Posterior cingulate gyrus (tissue), 11 donors: ENCODE measurements around the gene CLEC18B.
"Not testable (repeated sequence)": the region's sequence is repeated elsewhere in the genome, so short reads cannot be mapped to it uniquely, and the experiment has no call there.

ENCODE experiments used
- DNase-seq, 10 donors: peaks; one replicate each; pipeline versions ENCODE4 v3.0.0 to v3.0.0-alpha.2; 2020 to 2021; ENCODE audit warnings: mixed read lengths in 3 of 10
- intact Hi-C: fragments of 100-400 bp; cut with DNase I; formaldehyde crosslinking; loops from one replicate; pipeline ENCODE4 v1.15.1; 2023

Gene CLEC18B

DNA sequence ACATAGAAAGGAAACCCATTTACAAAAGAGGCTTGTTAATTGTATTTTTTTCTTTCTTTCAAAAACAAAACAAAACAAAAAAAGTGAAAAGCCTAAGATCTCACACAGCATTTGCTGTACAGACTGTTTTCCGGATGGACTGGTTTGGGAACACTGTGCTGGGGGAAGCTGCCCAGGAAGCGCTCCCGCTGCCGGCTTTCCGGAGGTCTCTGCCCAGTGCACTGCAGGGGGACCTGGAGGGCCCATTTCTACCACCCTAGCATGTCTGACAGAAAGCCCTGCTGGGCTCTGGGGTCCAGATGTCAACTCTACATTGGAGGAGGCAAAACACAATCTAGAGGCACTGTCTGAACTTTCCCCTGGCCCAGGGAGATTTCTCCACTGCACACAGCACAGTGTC is 26.3 kb upstream of the CLEC18B start:
- intact Hi-C loops, result no loop called here
- DNase-seq, result no peak

DNA sequence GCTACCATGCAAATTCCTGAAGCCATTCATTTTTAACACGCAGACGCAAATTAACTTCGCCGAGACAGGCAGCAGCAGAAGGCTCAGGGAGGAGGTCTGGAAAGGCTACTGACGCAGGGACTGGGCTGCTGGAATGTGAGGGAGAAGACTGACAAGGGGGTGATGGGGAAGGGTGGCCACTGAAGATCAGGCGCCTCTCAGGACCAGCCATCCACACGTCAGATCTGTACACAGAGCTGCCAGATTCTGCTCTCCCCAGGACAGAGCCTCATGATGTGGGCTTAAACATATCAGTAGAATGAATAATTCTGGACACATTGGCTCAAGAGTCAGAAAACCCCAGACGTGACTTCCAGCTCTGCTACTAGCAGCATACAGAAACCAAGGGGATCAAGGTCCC is 25.6 kb upstream of the CLEC18B start:
- intact Hi-C loops, result no loop called here
- peak in 1 of 10 donors; percentile 21 for DNase-seq

DNA sequence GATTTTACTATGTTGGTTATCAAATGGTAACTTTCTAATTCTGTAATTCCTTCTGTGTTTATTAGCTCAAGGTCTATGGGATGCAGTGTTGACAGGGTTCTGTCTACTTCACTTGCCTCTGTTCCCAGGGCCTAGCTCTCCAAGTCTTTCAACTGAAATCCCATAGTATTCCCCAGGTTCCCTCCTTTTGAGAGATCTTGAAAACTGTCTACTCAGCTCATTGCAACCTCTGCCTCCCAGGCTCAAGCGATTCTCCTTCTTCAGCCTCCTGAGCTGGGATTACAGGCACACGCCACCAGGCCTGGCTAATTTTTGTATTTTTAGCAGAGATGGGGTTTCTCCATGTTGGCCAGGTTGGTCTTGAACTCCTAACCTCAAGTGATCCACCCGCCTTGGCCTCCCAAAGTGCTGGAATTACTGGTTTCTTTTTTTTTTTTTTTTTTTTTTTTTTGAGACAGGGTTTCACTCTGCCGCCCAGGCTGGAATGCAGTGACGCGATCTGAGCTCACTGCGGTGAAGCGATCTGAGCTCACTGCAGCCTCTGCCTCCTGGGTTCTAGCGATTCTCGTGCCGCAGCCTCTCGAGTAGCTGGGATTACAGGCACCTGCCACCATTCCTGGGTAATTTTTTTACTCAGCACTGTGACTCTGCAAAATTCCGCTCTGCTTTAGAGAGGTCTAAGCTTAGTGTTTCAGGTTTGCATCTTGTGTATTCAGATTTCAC is 22.5 kb upstream of the CLEC18B start:
- intact Hi-C loops, result not testable (repeated sequence)
- peak in 1 of 10 donors; percentile 19 for DNase-seq

DNA sequence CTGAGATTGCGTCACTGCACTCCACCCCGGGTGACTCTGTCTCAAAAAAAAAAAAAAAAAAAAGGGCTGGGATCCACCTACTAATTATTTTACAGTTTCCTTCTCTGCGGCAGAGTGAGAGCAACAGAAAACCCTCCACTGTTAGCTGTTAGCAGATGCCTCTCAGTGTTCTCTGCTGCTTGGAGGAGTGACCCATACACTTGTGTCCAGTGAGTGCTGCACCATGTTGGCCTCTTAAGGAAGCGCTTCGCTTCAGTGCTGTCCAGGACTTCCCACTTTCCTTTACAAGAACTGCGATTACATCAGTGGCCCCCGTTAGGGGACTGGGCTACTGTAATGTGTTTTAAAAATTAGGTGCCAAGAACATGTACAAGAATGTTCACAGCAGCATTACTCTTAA is 18.4 kb upstream of the CLEC18B start:
- intact Hi-C loops, result no loop called here
- no peak for DNase-seq

DNA sequence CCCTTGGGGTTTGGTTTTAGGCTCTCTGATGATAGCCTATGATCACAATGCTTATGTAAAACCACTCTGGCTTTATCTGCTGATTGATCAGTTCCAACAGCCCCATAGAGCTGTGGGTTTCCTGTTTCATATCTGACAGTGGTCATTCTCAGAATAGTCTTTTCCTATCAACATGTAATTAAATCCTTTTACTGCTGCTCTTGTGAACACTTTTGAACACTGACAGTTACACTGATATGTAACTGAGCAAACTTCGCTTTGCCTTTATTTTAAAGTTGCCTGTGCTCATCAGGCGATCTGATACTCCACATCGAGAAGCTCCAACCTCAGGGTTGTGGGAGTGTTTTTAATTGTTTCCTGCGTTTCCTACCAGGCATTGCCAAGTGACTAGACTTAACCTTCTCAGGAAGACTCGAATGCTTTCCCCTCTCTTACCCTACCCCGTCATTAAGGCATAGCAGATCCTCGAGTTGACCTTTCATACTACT is 17.3 kb upstream of the CLEC18B start:
- intact Hi-C loops, result no loop called here
- no peak for DNase-seq

DNA sequence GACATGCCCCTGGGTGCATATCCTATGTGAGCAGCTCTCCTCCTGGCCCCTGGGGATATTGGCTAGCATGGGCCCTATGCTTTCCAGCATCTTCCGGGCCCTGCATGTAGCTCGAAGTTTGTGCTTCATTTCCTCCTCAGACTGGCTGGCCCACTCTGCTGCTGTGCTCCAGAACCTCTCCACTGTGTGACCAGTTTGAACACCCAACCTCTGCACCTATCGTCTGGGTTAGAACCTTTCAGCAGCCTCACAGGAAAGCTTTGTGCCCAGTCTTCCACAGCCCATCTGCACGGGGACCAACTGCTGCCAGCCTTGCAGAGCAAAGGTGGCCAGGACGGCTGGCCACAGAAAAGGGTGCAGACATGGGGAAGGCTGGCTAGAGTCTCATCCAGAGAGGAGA is 10.2 kb upstream of the CLEC18B start:
- intact Hi-C loops, result no loop called here
- DNase-seq, result peak in 3 of 10 donors; percentile 18 to 57 (median 46)

DNA sequence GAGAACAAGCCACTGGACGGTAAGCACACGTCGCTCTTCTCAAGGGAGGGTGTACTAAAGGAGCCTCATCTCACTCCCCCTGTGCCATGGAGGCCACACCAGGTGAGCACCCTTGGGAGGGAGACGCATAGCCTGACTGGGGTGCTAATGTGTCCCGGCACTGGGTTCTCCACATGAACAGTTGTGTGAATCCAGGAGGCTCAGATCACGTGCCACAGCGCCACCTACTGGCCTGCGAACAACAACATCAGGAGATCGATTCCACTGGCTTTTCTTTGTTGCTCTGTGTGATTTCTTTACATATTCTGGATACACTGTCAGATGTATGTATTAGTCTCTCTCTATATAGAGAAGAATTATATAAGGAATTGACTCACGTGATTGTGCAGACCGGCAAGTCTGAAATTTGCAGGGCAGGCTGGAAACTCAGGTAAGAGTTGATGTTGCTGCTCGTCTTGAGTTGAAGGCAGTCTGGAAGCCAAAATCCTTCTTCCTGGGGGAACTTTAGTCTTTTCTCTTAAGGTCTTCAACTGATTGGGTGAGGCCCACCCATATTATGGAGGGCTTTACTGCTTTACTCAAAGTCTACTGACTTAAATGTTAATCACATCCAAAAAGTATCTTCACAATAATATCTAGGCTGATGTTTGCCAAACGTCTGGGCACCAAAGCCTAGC is 8.9 kb upstream of the CLEC18B start:
- peak in 9 of 10 donors; percentile 48 to 93 (median 56) for DNase-seq
- intact Hi-C loops, result not testable (repeated sequence)

DNA sequence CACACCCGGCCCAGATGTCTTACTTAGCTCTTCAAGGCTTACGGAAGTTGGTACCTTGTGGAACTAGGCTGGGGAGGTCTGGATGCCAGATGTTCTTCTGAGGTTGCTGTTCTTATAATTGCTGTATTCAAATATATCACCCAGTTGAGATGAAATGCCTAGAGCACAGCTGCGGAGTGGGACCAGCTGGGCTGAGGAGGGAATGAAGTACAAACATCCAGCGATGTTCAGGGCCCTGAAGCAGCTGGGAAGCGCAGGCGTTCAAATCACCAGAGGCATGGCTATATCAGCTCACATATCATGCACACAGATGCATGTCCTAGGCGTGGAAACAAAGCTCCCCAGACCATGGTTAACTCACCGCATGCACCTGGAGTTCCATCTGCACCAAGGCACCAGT is 7.2 kb upstream of the CLEC18B start:
- intact Hi-C loops, DNase-seq: not testable (repeated sequence)

DNA sequence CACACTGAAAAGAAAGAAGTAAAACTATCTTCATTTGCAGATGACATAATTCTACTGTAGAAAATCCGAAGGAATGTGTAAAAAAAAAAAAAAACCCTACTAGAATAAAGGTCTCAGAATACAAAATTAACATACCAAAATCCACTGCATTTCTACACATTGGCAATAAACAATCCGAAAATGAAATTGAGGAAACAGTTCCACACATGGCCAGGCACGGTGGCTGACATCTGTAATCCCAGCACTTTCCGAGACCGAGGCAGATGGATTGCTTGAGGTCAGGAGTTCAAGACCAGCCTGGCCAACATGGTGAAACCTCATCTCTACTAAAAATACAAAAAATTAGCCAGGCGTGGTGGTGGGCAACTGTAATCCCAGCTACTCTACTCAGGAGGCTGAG is 4.5 kb upstream of the CLEC18B start:
- peak in 2 of 10 donors; percentile 25 to 30 for DNase-seq
- intact Hi-C loops, result not testable (repeated sequence)

DNA sequence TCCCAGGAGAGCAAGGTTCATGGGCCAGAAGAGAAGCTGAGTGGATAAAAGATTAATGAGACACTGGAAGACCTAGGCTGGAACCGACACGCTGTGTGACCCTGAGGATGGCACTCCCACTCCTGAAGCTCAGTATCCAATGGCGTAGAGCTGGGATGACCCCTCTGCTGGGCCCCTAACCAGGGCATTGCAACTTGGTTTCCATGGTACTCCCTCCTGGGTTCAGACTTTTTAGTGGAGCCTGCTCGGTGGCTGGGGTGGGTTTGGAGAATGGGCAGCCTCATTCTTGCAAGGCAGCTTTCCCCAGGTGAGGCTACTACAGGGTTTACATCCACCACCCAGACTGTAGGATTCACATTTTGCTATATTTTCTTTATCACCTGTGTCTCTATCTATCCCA is 2.4 kb upstream of the CLEC18B start:
- peak in 2 of 10 donors; percentile 13 to 31 for DNase-seq
- intact Hi-C loops, result not testable (repeated sequence)

DNA sequence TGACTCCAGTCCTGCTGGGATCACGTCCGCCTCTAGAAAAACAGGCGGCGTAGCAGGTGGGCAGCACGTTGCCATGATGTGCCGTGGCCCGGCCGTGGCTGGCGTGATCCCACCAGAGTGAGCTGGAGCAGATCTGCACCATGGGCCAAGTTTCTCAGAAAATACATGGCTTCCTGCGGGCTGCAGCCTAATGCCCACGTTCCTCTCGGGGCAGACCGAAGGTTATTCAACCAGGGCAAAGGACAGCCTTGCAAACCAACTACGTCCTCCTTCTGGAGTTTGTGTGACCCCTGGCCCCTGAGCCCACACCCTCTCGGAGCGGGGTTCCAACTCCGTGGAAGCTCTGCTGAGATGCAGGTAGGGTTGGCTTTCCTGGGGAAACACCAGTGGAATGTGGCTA is 808 bp upstream of the CLEC18B start:
- peak in 1 of 10 donors; percentile 48 for DNase-seq
- intact Hi-C loops, result not testable (repeated sequence)

DNA sequence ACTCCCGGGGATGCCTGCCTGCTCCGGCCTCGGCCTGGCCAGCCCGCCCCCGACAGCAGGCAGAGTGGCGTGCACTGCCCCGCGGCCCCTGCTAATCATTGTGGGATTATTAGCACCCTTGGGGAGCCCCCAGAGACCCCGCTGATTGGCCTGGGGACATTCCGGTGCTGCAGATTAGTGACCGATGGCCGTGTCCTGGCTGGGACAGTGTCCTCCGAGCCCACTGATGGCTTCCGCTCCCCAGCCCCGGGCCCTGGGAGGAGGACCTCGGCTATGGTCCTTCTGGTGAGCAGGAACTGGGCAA is 156 bp upstream of the CLEC18B start:
- peak in 1 of 10 donors; percentile 40 for DNase-seq
- intact Hi-C loops, result not testable (repeated sequence)

DNA sequence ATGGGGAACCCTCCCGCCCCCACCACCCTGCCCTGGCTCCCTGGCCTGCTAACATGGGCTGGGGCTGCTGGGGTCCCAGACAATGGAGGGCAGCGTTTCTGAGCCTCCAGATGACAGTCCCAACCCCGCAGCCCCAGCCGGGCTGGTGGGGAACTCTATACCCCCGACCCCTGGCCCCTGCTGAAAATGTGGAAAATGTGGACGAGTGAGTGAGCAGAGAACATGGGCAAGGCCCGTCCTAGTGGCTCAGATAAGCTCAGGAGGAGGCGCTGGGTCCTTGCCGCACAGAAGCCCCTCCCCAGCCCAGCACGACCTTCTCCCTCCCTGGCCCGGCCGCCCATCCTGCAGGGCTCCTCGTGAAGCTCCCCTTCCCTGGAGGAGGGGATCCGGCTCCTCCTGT is 1.5 kb downstream of the CLEC18B start:
- DNase-seq, result peak in 2 of 10 donors; percentile 37 to 43

DNA sequence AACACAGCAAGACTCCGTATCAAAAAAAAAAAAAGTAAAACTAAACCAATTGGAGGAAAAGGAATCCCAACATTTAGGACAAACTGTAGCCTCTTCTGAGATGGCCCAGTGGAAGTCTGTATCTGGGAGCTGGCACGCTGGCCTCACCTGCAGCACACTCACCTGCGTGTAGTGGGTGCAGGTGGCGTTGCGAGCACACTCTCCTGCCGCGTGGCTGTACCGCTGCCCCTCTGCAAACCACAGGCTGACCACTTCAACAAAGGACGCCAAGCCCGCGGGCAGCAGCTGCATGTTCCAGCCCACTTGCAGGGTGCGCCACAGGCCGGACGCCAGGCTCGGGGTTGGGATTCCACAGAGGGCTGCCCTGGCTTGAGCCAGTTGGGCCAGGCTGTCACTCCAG is 3.4 kb downstream of the CLEC18B start:
- intact Hi-C loops, result not testable (repeated sequence)
- DNase-seq, result peak in 2 of 10 donors; percentile 26 to 70

More for the DNA sequence above, 1.5 kb downstream of the CLEC18B start:
- intact Hi-C loops, result not testable (repeated sequence)

DNA sequence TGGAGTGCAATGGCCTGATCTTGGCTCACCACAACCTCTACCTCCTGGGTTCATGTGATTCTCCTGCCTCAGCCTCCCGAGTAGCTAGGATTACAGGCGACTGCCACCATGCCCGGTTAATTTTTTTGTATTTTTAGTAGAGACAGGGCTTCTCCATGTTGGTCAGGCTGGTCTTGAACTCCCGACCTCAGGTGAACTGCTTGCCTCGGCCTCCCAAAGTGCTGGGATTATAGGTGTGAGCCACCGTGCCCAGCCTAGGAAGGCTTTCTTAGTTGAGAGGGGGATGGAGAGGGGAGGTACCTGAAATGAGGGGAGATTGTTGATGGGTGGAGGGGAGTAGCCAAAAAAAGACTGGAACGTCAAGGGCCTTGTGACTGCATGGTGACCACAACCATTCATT is 7.4 kb downstream of the CLEC18B start:
- intact Hi-C loops, result not testable (repeated sequence)
- DNase-seq, result peak in 3 of 10 donors; percentile 19 to 30 (median 29)

DNA sequence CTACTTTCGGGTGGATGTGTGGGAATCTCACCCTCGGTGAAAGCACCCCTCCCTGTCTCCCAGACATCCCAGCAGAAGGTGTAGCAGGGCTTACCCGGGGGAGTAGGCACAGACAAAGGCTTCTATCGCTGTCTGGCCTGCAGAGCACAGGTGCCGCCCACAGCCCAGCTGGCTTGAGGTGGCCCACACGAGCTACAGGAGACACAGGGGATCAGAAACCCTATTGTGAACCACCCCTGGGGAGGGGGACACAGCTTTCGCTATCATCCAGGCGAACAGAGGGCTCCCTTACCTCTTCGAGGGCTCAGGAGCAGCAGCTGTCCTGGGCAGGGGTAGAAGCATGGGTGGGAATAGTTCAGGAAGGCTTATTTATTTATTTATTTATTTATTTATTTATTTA is 7.8 kb downstream of the CLEC18B start:
- intact Hi-C loops, result not testable (repeated sequence)
- DNase-seq, result peak in 3 of 10 donors; percentile 46 to 77 (median 52)

DNA sequence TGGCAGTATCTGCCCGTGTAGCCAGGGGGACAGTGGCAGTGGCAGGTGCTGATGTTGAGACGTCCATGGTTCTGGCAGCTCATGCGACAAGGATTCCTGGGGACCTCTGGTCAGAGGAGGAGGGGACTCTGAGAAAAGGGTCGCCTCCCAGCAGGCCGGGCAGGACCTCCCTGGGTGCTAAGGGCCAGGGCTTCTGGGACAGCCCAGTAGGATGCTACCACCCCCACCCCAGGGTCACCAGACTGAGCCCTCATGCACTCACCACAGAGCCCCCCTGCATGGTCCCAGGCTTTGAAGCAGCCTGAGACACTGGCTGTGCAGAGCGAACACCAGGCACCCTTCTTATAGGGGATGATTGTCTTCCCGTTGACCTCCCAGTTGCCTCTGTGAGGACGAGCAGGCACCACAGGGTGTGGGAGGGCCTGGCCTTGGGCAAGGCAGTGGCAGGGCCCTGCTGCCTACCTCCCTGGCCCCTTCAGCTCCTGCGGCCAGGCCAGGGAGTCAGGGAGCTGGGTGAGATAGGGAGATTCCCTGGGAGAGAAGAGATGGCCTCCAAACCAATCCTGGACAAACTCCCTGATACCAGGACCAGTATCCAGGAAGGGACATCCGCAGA is 8.4 kb downstream of the CLEC18B start:
- intact Hi-C loops, result not testable (repeated sequence)
- peak in 3 of 10 donors; percentile 16 to 59 (median 56) for DNase-seq

DNA sequence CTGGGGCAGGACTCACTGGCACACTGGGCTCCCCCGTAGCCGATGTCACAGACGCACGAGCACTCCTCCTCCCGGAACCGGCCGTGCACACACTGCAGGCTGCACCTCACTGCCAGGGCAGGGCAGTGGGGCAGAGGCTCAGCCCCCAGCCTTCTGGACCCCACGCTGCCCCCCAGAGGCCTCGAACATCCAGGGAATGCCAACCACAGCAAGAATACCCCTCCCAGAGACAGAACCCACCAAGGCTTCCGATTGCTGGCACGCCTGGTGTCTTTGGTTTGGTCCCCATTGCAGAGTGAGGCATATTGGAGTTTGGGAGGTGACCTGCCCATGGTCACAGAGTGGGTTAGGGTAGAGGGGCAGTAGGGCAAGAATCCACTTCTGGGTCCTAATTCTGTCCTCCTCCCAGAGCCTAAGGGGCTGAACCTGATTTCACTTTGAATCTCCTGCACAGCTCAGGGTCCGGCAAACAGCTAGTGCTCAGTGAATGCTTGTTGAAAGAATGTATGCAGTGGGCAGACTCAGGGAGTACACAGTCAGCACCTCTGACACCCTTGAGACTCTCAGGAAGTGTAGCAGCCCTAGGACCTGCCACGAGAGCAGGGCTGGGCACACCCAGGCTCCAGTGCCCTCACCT is 9.0 kb downstream of the CLEC18B start:
- DNase-seq, result peak in 2 of 10 donors; percentile 25 to 38
- intact Hi-C loops, result not testable (repeated sequence)

DNA sequence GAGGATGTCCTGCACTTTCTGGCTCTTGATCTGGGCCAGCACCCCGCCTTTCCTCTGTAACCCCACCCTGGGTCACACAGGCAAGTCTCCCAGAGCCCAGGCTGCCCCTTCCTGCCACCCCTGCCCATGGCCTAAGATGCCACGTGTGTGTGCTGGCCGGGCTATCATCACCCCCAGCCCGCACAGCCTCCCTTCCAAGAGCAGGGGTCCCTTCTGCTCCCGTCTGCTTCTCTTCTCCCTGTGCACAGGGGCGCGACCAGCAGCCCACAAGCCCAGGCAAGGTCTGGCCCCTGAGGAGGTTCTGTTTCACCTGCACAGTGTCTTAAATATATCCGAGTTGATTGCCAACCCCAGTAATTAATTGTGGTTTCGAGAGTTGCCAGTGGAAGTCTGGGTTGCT is 10.3 kb downstream of the CLEC18B start:
- intact Hi-C loops, result not testable (repeated sequence)
- DNase-seq, result peak in 3 of 10 donors; percentile 26 to 70 (median 62)

DNA sequence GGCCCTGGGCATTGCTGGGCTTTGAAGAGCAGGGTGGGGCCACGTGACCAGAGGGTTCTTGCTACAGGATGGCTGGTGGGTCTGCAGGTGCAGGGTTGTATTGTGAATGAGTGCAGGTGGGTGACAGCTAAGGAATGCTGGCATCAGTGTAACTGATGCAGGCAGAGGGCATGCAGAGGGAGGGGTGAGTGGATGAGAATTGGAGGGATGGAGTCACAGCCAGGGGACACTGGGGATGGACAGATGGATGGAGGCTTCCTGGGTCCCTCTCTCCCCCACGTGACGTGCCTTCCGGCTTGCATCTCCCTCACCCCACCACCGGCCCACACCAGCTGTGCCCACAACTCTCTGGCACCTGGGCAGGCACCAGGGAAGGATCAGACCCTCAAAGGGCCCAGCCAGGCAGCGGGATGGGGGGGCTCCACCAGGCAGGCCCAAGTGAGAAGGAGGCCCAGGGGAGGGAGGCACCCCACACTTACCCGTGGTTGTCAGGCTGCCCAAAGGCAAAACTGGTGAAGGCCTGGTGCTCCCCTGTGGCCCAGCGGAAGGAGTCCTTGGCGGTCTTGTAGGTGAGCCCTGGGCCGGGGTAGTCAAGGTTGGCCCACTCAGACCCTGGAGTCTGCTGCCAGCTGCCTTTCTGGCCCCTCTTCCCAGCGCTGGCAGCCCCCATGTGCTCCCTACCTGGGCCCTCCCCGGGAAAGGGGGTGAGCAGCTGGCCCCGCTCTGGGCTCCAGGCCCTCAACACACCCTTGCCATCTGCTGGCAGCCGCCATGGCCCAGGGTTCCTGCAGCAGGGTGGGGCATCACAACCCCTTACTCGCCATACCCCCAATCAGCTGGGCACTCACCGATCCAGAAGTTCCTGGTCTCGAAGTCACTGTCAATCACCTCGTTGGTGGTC is 11.0 kb downstream of the CLEC18B start:
- intact Hi-C loops, result not testable (repeated sequence)
- peak in 3 of 10 donors; percentile 24 to 57 (median 46) for DNase-seq
